K562 (cell line): Measurements from ENCODE around the gene MBD5. TPM values are rescaled to one million over a fixed set of nuclear protein-coding genes. Genes with fewer than 3 reads are reported as not detected.

Source experiments
- ATAC-seq: fragments of 200-7000 bp; cut with Tn5 transposase; 3 replicates; pipeline ENCODE4 v1.9.1; 2020; ENCODE audit warnings: moderate library complexity
- BruUV-seq: library from RNA; stranded (reverse); fragments of 400-500 nt; replicated peaks from 2 replicates; lab custom pipeline; 2021; lab: Mats Ljungman, UMichigan
- CTCF ChIA-PET: fragments of 300-600 bp; formaldehyde crosslinking; extraction: SDS; loops from one replicate; lab custom pipeline; 2021; ENCODE audit warnings: low intra/inter-chr PET ratio; lab: Yijun Ruan, JAX
- POLR2A ChIA-PET: fragments of 300-600, 350-650 bp; sonication (Branson Sonifier 250); formaldehyde crosslinking; extraction: SDS; loops from one replicate; lab custom pipeline; 2021; ENCODE audit warnings: antibody characterized with exemption, inconsistent platforms; lab: Yijun Ruan, JAX
- DNase-seq, 4 experiments: peaks; one replicate each; pipeline versions ENCODE4 v3.0.0 to v3.0.0-alpha.2; 2011 to 2018; ENCODE audit warnings: low spot score in 3 of 4, mixed read lengths in 3 of 4; ENCODE audit errors: extremely low read depth in 1 of 4
- FAIRE-seq: peaks from 2 replicates; lab custom pipeline; 2011; peaks lifted over from hg19 to GRCh38; lab: Jason Lieb, UNC
- H2AFZ ChIP-seq: 2 replicates; pipeline ENCODE4 v1.6.0; 2011; ENCODE audit warnings: low read depth, low read length, control low read depth, inconsistent platforms
- H3K27ac ChIP-seq: fragments of 200-600 bp; 3 replicates; pipeline ENCODE4 v1.8.0; 2011; ENCODE audit warnings: low read depth, mild to moderate bottlenecking, control low read depth, inconsistent platforms, low read length, moderate library complexity, mixed read lengths; ENCODE audit errors: extremely low read depth
- H3K27me3 ChIP-seq, 2 experiments: fragments of 300-600 bp in 1 of 2; 2 replicates in 1 of 2; 3 replicates in 1 of 2; pipeline versions ENCODE4 v1.6.0 to v1.8.0; 2011; ENCODE audit warnings: inconsistent platforms in 2 of 2, low read length in 2 of 2, mild to moderate bottlenecking in 1 of 2, mixed read lengths in 1 of 2, moderate library complexity in 1 of 2; ENCODE audit not compliant: control insufficient read depth in 2 of 2, insufficient read depth in 2 of 2
- H3K36me3 ChIP-seq: fragments of 300-600 bp; 3 replicates; pipeline ENCODE4 v1.8.0; 2011; ENCODE audit warnings: mild to moderate bottlenecking, low read length, inconsistent platforms; ENCODE audit not compliant: control insufficient read depth, insufficient read depth
- H3K4me1 ChIP-seq, 2 experiments: fragments of 200-600 bp in 1 of 2; replicated peaks in 1 of 2; 2 replicates in 1 of 2; 3 replicates in 1 of 2; pipeline versions ENCODE4 v1.5.1 to v1.8.0; 2011; ENCODE audit warnings: inconsistent platforms in 2 of 2, low read length in 2 of 2, mild to moderate bottlenecking in 1 of 2, mixed read lengths in 1 of 2, moderate library complexity in 1 of 2; ENCODE audit not compliant: control insufficient read depth in 2 of 2, insufficient read depth in 2 of 2
- H3K4me2 ChIP-seq: 2 replicates; pipeline ENCODE4 v1.6.1; 2011; ENCODE audit warnings: low read length, control low read depth, inconsistent platforms, mixed read lengths; ENCODE audit not compliant: insufficient read depth
- H3K4me3 ChIP-seq: fragments of 200-600 bp; sonication (generic), shearing (Covaris generic); 2 replicates; pipeline ENCODE4 v1.5.1; 2016; ENCODE audit warnings: control low read depth, inconsistent platforms
- H3K79me2 ChIP-seq: fragments of 200-600 bp; 3 replicates; pipeline ENCODE4 v1.8.0; 2011; ENCODE audit warnings: low read length, inconsistent platforms; ENCODE audit not compliant: control insufficient read depth, insufficient read depth
- H3K9ac ChIP-seq, 2 experiments: 2 replicates each; pipeline versions ENCODE4 v1.6.0 to v1.6.1; 2011; ENCODE audit warnings: low read depth in 2 of 2, low read length in 2 of 2, control low read depth in 1 of 2, inconsistent platforms in 1 of 2, mild to moderate bottlenecking in 1 of 2, mixed read lengths in 1 of 2; ENCODE audit not compliant: insufficient read depth in 1 of 2
- H3K9me1 ChIP-seq: one replicate; pipeline ENCODE4 v1.6.0; 2011; ENCODE audit warnings: inconsistent platforms, mild to moderate bottlenecking, low read length, moderate library complexity; ENCODE audit not compliant: control insufficient read depth, insufficient read depth
- H3K9me3 ChIP-seq: replicated peaks from 2 replicates; pipeline ENCODE4 v1.5.1; 2011; ENCODE audit warnings: low read depth, low read length, inconsistent platforms; ENCODE audit not compliant: control insufficient read depth, insufficient read depth
- H4K20me1 ChIP-seq: replicated peaks from 2 replicates; pipeline ENCODE4 v1.6.1; 2011; ENCODE audit warnings: low read length, inconsistent platforms, mixed read lengths; ENCODE audit not compliant: control insufficient read depth, insufficient read depth
- CBFA2T2 ChIP-seq: fragments of 450-650 bp; conservative IDR thresholded peaks from 2 replicates; pipeline ENCODE4 v1.6.1; 2017; ENCODE audit warnings: mild to moderate bottlenecking
- CTCF ChIP-seq, 3 experiments: IDR thresholded peaks in 2 of 3; conservative IDR thresholded peaks in 1 of 3; 2 replicates each; pipeline ENCODE4 v1.5.1; 2011 to 2012; ENCODE audit warnings: low read length in 3 of 3, mild to moderate bottlenecking in 3 of 3, control low read depth in 2 of 3, improper control_type of control experiment in 1 of 3, inconsistent platforms in 1 of 3, low read depth in 1 of 3, mixed read lengths in 1 of 3, moderate library complexity in 1 of 3; ENCODE audit not compliant: insufficient read depth in 2 of 3
- EGR1 ChIP-seq: fragments of 450-650 bp; conservative IDR thresholded peaks from 2 replicates; pipeline ENCODE4 v1.6.1; 2017; ENCODE audit warnings: mild to moderate bottlenecking
- FOXO4 ChIP-seq: fragments of 450-650 bp; formaldehyde crosslinking; IDR thresholded peaks from 2 replicates; pipeline ENCODE4 v1.4.0; 2020; ENCODE audit warnings: mild to moderate bottlenecking, moderate library complexity
- GABPB1 ChIP-seq: sonication (generic); formaldehyde crosslinking; IDR thresholded peaks from 2 replicates; pipeline ENCODE4 v1.8.0; 2022; ENCODE audit warnings: mild to moderate bottlenecking, missing genetic modification reagents
- HOMEZ ChIP-seq: fragments of 250-450 bp; sonication (Bioruptor Pico); IDR thresholded peaks from 2 replicates; pipeline ENCODE4 v1.4.0; 2020; ENCODE audit warnings: mild to moderate bottlenecking, moderate library complexity
- KLF10 ChIP-seq: fragments of 250-450 bp; sonication (Bioruptor Pico); IDR thresholded peaks from 2 replicates; pipeline ENCODE4 v1.6.1; 2021; ENCODE audit warnings: matching md5 sums
- NCOA4 ChIP-seq: fragments of 450-650 bp; IDR thresholded peaks from 2 replicates; pipeline ENCODE4 v1.6.1; 2018; ENCODE audit warnings: mild to moderate bottlenecking; ENCODE audit not compliant: partially characterized antibody
- NFIC ChIP-seq: fragments of 450-650 bp; IDR thresholded peaks from 2 replicates; pipeline ENCODE4 v1.6.1; 2017; ENCODE audit warnings: mild to moderate bottlenecking, inconsistent platforms
- PRPF4 ChIP-seq: fragments of 200-400 bp; formaldehyde crosslinking; IDR thresholded peaks from one replicate; pipeline ENCODE4 v1.6.1; 2017; ENCODE audit warnings: low read length, low read depth, mild to moderate bottlenecking; ENCODE audit not compliant: insufficient read depth, poor library complexity, severe bottlenecking
- RBM14 ChIP-seq: fragments of 200-400 bp; formaldehyde crosslinking; IDR thresholded peaks from 2 replicates; pipeline ENCODE4 v1.6.1; 2018; ENCODE audit warnings: low read depth, mild to moderate bottlenecking, low read length, moderate library complexity, borderline replicate concordance; ENCODE audit not compliant: insufficient read depth
- SMARCC2 ChIP-seq: fragments of 450-650 bp; IDR thresholded peaks from 2 replicates; pipeline ENCODE4 v1.6.1; 2017; ENCODE audit warnings: antibody characterized with exemption, moderate library complexity, mild to moderate bottlenecking, low read depth
- ZKSCAN1 ChIP-seq: fragments of 150-350 bp; IDR thresholded peaks from 2 replicates; pipeline ENCODE4 v1.6.1; 2016; ENCODE audit warnings: low read depth, low read length
- ZNF583 ChIP-seq: fragments of 250-450 bp; sonication (Bioruptor Pico); IDR thresholded peaks from 2 replicates; pipeline ENCODE4 v1.4.0; 2020
- ZNF592 ChIP-seq: fragments of 450-650 bp; IDR thresholded peaks from 2 replicates; pipeline ENCODE4 v1.6.1; 2017; ENCODE audit warnings: antibody characterized with exemption, mild to moderate bottlenecking
- WGBS: fragments of 100-300 bp; shearing (Covaris generic); methylation state at CpG from one replicate; pipeline ENCODE4 v1.1.6; 2016; ENCODE audit warnings: low coverage, mixed read lengths; ENCODE audit not compliant: insufficient coverage; ENCODE audit errors: missing lambda C conversion rate; 5-methylcytosine and 5-hydroxymethylcytosine counted together
- in situ Hi-C: fragments of 300-500 bp; cut with MboI; formaldehyde crosslinking; loops from 4 replicates; pipeline ENCODE4 v1.15.0; 2018; ENCODE audit warnings: inconsistent platforms, mixed read lengths
- intact Hi-C: fragments of 100-400 bp; cut with micrococcal nuclease; formaldehyde crosslinking; loops from 2 replicates; pipeline ENCODE4 v1.14.2; 2022
- polyA plus RNA-seq, 8 experiments: library from polyadenylated mRNA; depleted of rRNA in 4 of 8; stranded (reverse) in 5 of 8; unstranded in 3 of 8; fragments of >200 nt; fragmentation: Nextera tagmentation in 2 of 8; fragmentation: Illumina TruSeq in 1 of 8; extraction: Ambion mirVana in 2 of 8; extraction: Trizol in 1 of 8; gene quantifications; 2 replicates each; pipeline versions ENCODE4 v1.2.1 to v1.2.3, GENCODE V29; 2011 to 2014; ENCODE audit warnings: inconsistent platforms in 1 of 8, missing spikeins in 1 of 8
- total RNA-seq, 7 experiments: library from RNA; depleted of rRNA in 6 of 7; stranded (reverse); fragments of >200 nt in 6 of 7; fragmentation: Illumina TruSeq in 2 of 7; extraction: Trizol in 2 of 7; gene quantifications; 2 replicates each; pipeline versions ENCODE4 v1.2.1 to v1.2.3, GENCODE V29; 2011 to 2021; ENCODE audit warnings: low replicate concordance in 1 of 7

Gene MBD5
- total and polyA plus RNA-seq, 9 of the 15 experiments (the other 6 are each of a cell fraction or from before 2014, with no cell fraction given) = 3.4 to 14.5 (median 9.0) TPM

- intact Hi-C loops = no loop called here
- H3K36me3 ChIP-seq = no peaks in the 10 kb centered on the region
- no TSS peak for BruUV-seq
- ChIA-PET POLR2A (no interaction called here), CTCF (no interaction called here)
- no peaks in the 10 kb centered on the region for H4K20me1 ChIP-seq
- FAIRE-seq (no peak), ATAC-seq (no peak), DNase-seq (no peak)
- no peak overlapping the region for H3K27ac ChIP-seq
- H3K4me3 ChIP-seq = no peak overlapping the region
- H3K27me3 ChIP-seq = no peaks in the 10 kb centered on the region; a peak in 1 of 5 replicates
- H3K9me3 ChIP-seq = no peaks in the 10 kb centered on the region
- no peaks in the 10 kb centered on the region for H3K79me2 ChIP-seq
- in situ Hi-C loops = no loop called here
- no peaks in the 10 kb centered on the region for H3K9me1 ChIP-seq
- no peak overlapping the region for H2AFZ ChIP-seq
- no peak overlapping the region for H3K9ac ChIP-seq
- 4% methylated on average over 2 of the region's 2 CpGs for WGBS
- no peak overlapping the region for H3K4me2 ChIP-seq
- H3K4me1 ChIP-seq = no peaks in the 10 kb centered on the region
- TF ChIP-seq NCOA4 (no peak), FOXO4 (no peak), ZKSCAN1 (no peak), EGR1 (no peak), GABPB1 (CRISPR knock-in tag) (no peak), NFIC (no peak), HOMEZ (no peak), RBM14 (no peak), SMARCC2 (no peak), PRPF4 (no peak), KLF10 (no peak), ZNF592 (no peak), CBFA2T2 (no peak), CTCF (IDR thresholded peaks at IDR 0.05 in 2 of 3, conservative IDR thresholded peaks at IDR 0.05 in 1 of 3; ENCODE audit: insufficient read depth in 2 of 3, low read depth in 1 of 3, low read length in 3 of 3) (no peak), ZNF583 (no peak)
Observed at GRCh38 chr2:148451046-148451445, 430.2 kb downstream of the MBD5 start.
